Thyroid gland (tissue), 4 donors: ENCODE results near the gene NTRK2. TPM values are rescaled to one million over a fixed set of nuclear protein-coding genes. Genes with fewer than 3 reads are reported as not detected.
"Not testable (repeated sequence)": the region's sequence is repeated elsewhere in the genome, so short reads cannot be mapped to it uniquely, and the experiment has no call there.

Experiments
- DNase-seq, 2 donors: peaks; one replicate each; pipeline ENCODE4 v3.0.0-alpha.2; 2019
- H3K27ac ChIP-seq, 3 donors: fragments of 200-600 bp; sonication (generic); 1 replicate in 2 of 3; 2 replicates in 1 of 3; pipeline ENCODE4 v1.5.1; 2016 to 2019; ENCODE audit warnings: mild to moderate bottlenecking in 1 of 3, moderate library complexity in 1 of 3
- H3K27me3 ChIP-seq: fragments of 200-600 bp; sonication (generic); one replicate; pipeline ENCODE4 v1.5.1; 2019
- H3K36me3 ChIP-seq, 2 donors: fragments of 200-600 bp; sonication (generic); one replicate each; pipeline ENCODE4 v1.5.1; 2016 to 2019
- H3K4me1 ChIP-seq, 2 donors: fragments of 200-600 bp; sonication (generic); one replicate each; pipeline ENCODE4 v1.5.1; 2017 to 2019
- H3K4me3 ChIP-seq, 3 donors: fragments of 200-600 bp; sonication (generic); replicated peaks in 1 of 3; 1 replicate in 2 of 3; 2 replicates in 1 of 3; pipeline ENCODE4 v1.5.1; 2016; ENCODE audit warnings: mild to moderate bottlenecking in 1 of 3
- H3K9me3 ChIP-seq: fragments of 200-600 bp; sonication (generic); one replicate; pipeline ENCODE4 v1.5.1; 2017
- POLR2A ChIP-seq, 2 donors: fragments of 450-650 bp; IDR thresholded peaks; one replicate each; pipeline ENCODE4 v1.6.1; 2017; ENCODE audit warnings: antibody characterized with exemption in 2 of 2, mild to moderate bottlenecking in 2 of 2, moderate library complexity in 1 of 2
- WGBS, 2 donors: methylation state at CpG; one replicate each; pipeline ENCODE4 v1.1.5; 2017; 5-methylcytosine and 5-hydroxymethylcytosine counted together
- intact Hi-C: fragments of 100-400 bp; cut with DNase I; formaldehyde crosslinking; loops from one replicate; pipeline ENCODE4 v1.15.1; 2023
- total RNA-seq, 4 donors: library from RNA; depleted of rRNA; stranded (reverse); fragments of >200 nt; gene quantifications; one replicate each; pipeline ENCODE4 v1.2.3, GENCODE V29; 2016
- TF ChIP-seq, protein P1 (sequence below), 6 experiments: fragments of 200-600 bp in 3 of 6; fragments of 450-650 bp in 3 of 6; sonication (generic) in 3 of 6; IDR thresholded peaks; one replicate each; pipeline ENCODE4 v1.5.1; 2016 to 2019; ENCODE audit warnings: antibody characterized with exemption in 6 of 6, mild to moderate bottlenecking in 2 of 6, inconsistent platforms in 1 of 6, moderate library complexity in 1 of 6

The NTRK2 gene
- total RNA-seq, 4 donors from 2014 or later: 92.0 to 186 (median 142) TPM

DNA sequence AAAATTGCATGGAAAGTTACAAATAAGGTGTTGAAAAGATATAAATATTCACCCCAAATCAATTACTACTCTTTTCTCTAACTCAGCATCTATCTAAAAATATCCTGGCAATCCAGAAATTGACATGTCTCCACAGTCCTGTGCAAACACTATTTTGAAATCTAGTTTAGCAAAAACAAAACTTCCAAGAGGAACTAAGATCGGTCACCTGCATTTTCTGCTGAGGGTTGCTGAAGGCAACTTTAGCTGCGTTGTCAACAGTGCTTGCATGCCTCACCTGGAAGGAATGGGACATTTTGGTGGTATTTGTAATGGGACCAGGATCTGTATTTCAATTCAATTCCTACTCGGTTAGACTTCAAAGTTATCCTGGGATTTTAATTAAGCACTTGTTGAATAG, 398.3 kb downstream of the NTRK2 start:
- H3K36me3 ChIP-seq: no peaks in the 10 kb centered on the region
- 91 to 92% methylated on average over 3 of the region's 3 CpGs for WGBS, 2 donors
- intact Hi-C loops: no loop called here
- DNase-seq: no peak
- no peak for TF ChIP-seq POLR2A (IDR thresholded peaks at IDR 0.05)
- TF ChIP-seq, protein P1, sequence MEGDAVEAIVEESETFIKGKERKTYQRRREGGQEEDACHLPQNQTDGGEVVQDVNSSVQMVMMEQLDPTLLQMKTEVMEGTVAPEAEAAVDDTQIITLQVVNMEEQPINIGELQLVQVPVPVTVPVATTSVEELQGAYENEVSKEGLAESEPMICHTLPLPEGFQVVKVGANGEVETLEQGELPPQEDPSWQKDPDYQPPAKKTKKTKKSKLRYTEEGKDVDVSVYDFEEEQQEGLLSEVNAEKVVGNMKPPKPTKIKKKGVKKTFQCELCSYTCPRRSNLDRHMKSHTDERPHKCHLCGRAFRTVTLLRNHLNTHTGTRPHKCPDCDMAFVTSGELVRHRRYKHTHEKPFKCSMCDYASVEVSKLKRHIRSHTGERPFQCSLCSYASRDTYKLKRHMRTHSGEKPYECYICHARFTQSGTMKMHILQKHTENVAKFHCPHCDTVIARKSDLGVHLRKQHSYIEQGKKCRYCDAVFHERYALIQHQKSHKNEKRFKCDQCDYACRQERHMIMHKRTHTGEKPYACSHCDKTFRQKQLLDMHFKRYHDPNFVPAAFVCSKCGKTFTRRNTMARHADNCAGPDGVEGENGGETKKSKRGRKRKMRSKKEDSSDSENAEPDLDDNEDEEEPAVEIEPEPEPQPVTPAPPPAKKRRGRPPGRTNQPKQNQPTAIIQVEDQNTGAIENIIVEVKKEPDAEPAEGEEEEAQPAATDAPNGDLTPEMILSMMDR (IDR thresholded peaks at IDR 0.05): no peak
- H3K9me3 ChIP-seq: no peaks in the 10 kb centered on the region
- no peak overlapping the region for H3K27ac ChIP-seq
- no peak overlapping the region for H3K4me3 ChIP-seq
- H3K4me1 ChIP-seq: no peaks in the 10 kb centered on the region
- H3K27me3 ChIP-seq: no peaks in the 10 kb centered on the region

DNA sequence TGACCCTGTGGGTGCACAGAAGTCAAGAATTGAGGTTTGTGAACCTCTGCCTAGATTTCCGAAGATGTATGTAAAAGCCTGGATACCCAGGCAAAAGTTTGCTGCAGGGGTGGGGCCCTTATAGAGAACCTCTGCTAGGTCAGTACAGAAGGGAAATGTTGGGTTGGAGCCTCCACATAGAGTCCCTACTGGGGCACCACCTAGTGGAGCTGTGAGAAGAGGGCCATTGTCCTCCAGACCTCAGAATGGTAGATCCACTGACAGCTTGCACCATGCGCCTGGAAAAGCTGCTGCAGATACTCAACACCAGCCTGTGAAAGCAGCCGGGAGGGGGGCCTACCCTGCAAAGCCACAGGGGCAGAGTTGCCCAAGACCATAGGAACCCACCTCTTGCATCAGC, 399.9 kb downstream of the NTRK2 start:
- DNase-seq, H3K4me1 ChIP-seq, intact Hi-C loops, H3K36me3 ChIP-seq, H3K27ac ChIP-seq, H3K9me3 ChIP-seq, H3K4me3 ChIP-seq, H3K27me3 ChIP-seq: not testable (repeated sequence)
- 83 to 100% methylated on average over 2 to 3 of the region's 3 CpGs for WGBS, 2 donors
